HepG2 (cell line): ENCODE measurements around the gene NME1. TPM values are rescaled to one million over a fixed set of nuclear protein-coding genes. Genes with fewer than 3 reads are reported as not detected.

Experiments
- ARHGAP35 ChIP-seq: sonication (generic); formaldehyde crosslinking; IDR thresholded peaks from 2 replicates; pipeline ENCODE4 v1.9.0; 2022; ENCODE audit warnings: mild to moderate bottlenecking, inconsistent platforms, moderate library complexity, missing genetic modification reagents, borderline replicate concordance
- DPF2 ChIP-seq: sonication (generic); formaldehyde crosslinking; IDR thresholded peaks from 2 replicates; pipeline ENCODE4 v1.4.0; 2020; ENCODE audit warnings: mild to moderate bottlenecking, low read depth, missing genetic modification reagents, borderline replicate concordance
- ELF1 ChIP-seq: sonication (generic); formaldehyde crosslinking; IDR thresholded peaks from 2 replicates; pipeline ENCODE4 v1.4.0; 2020; ENCODE audit warnings: missing genetic modification reagents
- KAT7 ChIP-seq: IDR thresholded peaks from 2 replicates; pipeline ENCODE4 v1.6.1; 2018; ENCODE audit warnings: borderline replicate concordance, missing compliant biosample characterization
- KLF9 ChIP-seq: IDR thresholded peaks from 2 replicates; pipeline ENCODE4 v1.6.1; 2016; ENCODE audit warnings: low read depth
- RAD21 ChIP-seq: fragments of 450-650 bp; formaldehyde crosslinking; IDR thresholded peaks from 2 replicates; pipeline ENCODE4 v1.5.0; 2020; ENCODE audit warnings: mild to moderate bottlenecking
- SSRP1 ChIP-seq: IDR thresholded peaks from 2 replicates; pipeline ENCODE4 v1.6.1; 2016; ENCODE audit warnings: control low read depth
- TGIF2 ChIP-seq: IDR thresholded peaks from 2 replicates; pipeline ENCODE4 v1.6.1; 2016; ENCODE audit warnings: control low read depth, missing compliant biosample characterization
- WIZ ChIP-seq: sonication (generic); formaldehyde crosslinking; IDR thresholded peaks from 2 replicates; pipeline ENCODE4 v1.5.1; 2020; ENCODE audit warnings: mild to moderate bottlenecking, missing genetic modification reagents
- ZFP90 ChIP-seq: sonication (generic); formaldehyde crosslinking; IDR thresholded peaks from 2 replicates; pipeline ENCODE4 v1.8.0; 2022; ENCODE audit warnings: missing genetic modification reagents, mild to moderate bottlenecking, inconsistent platforms, borderline replicate concordance
- polyA plus RNA-seq, 8 experiments: library from polyadenylated mRNA; depleted of rRNA in 3 of 8; stranded (reverse) in 7 of 8; unstranded in 1 of 8; fragments of >200 nt; fragmentation: Illumina TruSeq in 4 of 8; extraction: Trizol in 4 of 8; gene quantifications; 2 replicates each; pipeline versions ENCODE4 v1.2.1 to v1.2.3, GENCODE V29; 2011 to 2016; ENCODE audit warnings: low read depth in 4 of 8, missing spikeins in 1 of 8, mixed read lengths in 1 of 8; ENCODE audit not compliant: insufficient read depth in 1 of 8
- total RNA-seq, 5 experiments: library from RNA; depleted of rRNA; stranded (reverse); fragments of >200 nt; fragmentation: Illumina TruSeq; extraction: Trizol; gene quantifications; 2 replicates each; pipeline ENCODE4 v1.2.3, GENCODE V29; 2016; ENCODE audit warnings: low read depth in 1 of 5
- TF ChIP-seq, protein P1 (sequence below): sonication (generic); formaldehyde crosslinking; IDR thresholded peaks from 2 replicates; pipeline ENCODE4 v1.4.0; 2020; ENCODE audit warnings: missing genetic modification reagents, borderline replicate concordance
- TF ChIP-seq, protein P2 (sequence below): sonication (generic); formaldehyde crosslinking; IDR thresholded peaks from 2 replicates; pipeline ENCODE4 v1.5.0; 2020; ENCODE audit warnings: missing genetic modification reagents
- TF ChIP-seq, protein P3 (sequence below), 2 experiments: fragments of 450-650 bp in 1 of 2; sonication (generic) in 1 of 2; formaldehyde crosslinking in 1 of 2; IDR thresholded peaks; 2 replicates each; pipeline versions ENCODE4 v1.6.1 to v1.8.0; 2016 to 2022; ENCODE audit warnings: antibody characterized with exemption in 1 of 2, mild to moderate bottlenecking in 1 of 2, missing genetic modification reagents in 1 of 2

Gene NME1
- total and polyA plus RNA-seq, 2 of the 13 experiments (the other 11 are each of a cell fraction or from before 2014, with no cell fraction given) = 295 to 516 TPM

DNA sequence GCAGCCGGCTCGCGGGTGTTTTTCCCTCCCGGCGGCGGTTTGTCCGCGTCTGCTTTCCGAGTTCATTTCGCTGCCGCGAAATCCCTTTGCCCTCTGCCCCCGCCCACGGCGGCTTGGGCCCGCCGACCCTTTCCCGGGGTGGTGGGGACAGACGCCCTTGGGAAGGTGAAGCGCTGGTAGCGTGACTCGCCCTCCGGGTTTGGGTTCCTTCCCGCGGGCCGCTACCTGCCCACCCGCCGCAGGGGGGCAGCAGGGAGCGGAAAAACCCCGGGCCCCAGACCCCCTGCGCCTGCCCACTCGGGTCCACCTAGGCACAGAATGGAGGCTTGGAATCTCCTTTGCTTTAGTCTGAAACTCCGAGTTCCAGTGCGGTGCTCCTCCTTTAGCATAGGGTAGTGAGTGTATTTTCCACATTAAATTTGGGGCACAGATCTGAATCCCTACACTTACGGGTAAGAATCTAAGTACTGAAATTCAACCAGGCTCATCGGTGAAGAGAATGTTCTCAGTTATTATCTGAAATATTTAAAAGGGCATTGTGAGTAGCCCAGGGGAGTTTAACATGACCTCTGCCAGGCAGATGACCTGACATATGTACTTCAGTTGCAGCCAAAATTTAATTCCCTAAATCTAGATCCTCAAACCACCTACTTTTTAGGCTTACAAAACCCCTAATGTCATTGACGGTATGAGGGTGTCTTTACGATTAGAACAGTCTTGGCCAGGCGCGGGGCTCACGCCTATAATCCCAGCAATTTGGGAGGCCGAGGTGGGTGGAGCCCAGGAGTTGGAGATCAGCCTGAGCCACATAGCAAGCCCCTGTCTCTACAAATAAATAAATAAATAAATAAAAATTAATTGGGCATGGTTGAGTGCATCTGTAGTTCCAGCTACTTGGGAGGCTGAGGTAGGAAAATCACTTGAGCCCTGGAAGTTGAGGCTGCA is 13.9 kb downstream of the NME1 start (continued):
- TF ChIP-seq DPF2 (CRISPR knock-in tag) = no peak
- peak; percentile 49 for TF ChIP-seq RAD21 (CRISPR knock-in tag)
- no peak for TF ChIP-seq KLF9 (CRISPR knock-in tag)
- 0 out of 2 replicates have a peak, but pooled peaks have one; percentile 5 for TF ChIP-seq ZFP90 (CRISPR knock-in tag)
- TF ChIP-seq, protein P1, sequence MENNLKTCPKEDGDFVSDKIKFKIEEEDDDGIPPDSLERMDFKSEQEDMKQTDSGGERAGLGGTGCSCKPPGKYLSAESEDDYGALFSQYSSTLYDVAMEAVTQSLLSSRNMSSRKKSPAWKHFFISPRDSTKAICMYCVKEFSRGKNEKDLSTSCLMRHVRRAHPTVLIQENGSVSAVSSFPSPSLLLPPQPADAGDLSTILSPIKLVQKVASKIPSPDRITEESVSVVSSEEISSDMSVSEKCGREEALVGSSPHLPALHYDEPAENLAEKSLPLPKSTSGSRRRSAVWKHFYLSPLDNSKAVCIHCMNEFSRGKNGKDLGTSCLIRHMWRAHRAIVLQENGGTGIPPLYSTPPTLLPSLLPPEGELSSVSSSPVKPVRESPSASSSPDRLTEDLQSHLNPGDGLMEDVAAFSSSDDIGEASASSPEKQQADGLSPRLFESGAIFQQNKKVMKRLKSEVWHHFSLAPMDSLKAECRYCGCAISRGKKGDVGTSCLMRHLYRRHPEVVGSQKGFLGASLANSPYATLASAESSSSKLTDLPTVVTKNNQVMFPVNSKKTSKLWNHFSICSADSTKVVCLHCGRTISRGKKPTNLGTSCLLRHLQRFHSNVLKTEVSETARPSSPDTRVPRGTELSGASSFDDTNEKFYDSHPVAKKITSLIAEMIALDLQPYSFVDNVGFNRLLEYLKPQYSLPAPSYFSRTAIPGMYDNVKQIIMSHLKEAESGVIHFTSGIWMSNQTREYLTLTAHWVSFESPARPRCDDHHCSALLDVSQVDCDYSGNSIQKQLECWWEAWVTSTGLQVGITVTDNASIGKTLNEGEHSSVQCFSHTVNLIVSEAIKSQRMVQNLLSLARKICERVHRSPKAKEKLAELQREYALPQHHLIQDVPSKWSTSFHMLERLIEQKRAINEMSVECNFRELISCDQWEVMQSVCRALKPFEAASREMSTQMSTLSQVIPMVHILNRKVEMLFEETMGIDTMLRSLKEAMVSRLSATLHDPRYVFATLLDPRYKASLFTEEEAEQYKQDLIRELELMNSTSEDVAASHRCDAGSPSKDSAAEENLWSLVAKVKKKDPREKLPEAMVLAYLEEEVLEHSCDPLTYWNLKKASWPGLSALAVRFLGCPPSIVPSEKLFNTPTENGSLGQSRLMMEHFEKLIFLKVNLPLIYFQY (CRISPR knock-in tag) = peak; percentile 89; the same call in 1 of the 2 replicates
- TF ChIP-seq, protein P2, sequence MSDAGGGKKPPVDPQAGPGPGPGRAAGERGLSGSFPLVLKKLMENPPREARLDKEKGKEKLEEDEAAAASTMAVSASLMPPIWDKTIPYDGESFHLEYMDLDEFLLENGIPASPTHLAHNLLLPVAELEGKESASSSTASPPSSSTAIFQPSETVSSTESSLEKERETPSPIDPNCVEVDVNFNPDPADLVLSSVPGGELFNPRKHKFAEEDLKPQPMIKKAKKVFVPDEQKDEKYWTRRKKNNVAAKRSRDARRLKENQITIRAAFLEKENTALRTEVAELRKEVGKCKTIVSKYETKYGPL = no peak
- TF ChIP-seq SSRP1 = peak; percentile 66; the same call in 1 of the 2 replicates
- 0 out of 2 replicates have a peak, but pooled peaks have one; percentile 0 for TF ChIP-seq ARHGAP35 (CRISPR knock-in tag)
- no peak for TF ChIP-seq WIZ
- 0 out of 2 replicates have a peak, but pooled peaks have one; percentile 8 for TF ChIP-seq ELF1 (CRISPR knock-in tag)
- TF ChIP-seq, protein P3, sequence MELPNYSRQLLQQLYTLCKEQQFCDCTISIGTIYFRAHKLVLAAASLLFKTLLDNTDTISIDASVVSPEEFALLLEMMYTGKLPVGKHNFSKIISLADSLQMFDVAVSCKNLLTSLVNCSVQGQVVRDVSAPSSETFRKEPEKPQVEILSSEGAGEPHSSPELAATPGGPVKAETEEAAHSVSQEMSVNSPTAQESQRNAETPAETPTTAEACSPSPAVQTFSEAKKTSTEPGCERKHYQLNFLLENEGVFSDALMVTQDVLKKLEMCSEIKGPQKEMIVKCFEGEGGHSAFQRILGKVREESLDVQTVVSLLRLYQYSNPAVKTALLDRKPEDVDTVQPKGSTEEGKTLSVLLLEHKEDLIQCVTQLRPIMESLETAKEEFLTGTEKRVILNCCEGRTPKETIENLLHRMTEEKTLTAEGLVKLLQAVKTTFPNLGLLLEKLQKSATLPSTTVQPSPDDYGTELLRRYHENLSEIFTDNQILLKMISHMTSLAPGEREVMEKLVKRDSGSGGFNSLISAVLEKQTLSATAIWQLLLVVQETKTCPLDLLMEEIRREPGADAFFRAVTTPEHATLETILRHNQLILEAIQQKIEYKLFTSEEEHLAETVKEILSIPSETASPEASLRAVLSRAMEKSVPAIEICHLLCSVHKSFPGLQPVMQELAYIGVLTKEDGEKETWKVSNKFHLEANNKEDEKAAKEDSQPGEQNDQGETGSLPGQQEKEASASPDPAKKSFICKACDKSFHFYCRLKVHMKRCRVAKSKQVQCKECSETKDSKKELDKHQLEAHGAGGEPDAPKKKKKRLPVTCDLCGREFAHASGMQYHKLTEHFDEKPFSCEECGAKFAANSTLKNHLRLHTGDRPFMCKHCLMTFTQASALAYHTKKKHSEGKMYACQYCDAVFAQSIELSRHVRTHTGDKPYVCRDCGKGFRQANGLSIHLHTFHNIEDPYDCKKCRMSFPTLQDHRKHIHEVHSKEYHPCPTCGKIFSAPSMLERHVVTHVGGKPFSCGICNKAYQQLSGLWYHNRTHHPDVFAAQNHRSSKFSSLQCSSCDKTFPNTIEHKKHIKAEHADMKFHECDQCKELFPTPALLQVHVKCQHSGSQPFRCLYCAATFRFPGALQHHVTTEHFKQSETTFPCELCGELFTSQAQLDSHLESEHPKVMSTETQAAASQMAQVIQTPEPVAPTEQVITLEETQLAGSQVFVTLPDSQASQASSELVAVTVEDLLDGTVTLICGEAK (IDR thresholded peaks at IDR 0.05) = no peak
- TF ChIP-seq, protein P3 (CRISPR knock-in tag; IDR thresholded peaks at IDR 0.05) = no peak
- TF ChIP-seq TGIF2 = no peak
- no peak for TF ChIP-seq KAT7 (CRISPR knock-in tag)
